Measurements from ENCODE around the gene WNK1.

The WNK1 gene

DNA sequence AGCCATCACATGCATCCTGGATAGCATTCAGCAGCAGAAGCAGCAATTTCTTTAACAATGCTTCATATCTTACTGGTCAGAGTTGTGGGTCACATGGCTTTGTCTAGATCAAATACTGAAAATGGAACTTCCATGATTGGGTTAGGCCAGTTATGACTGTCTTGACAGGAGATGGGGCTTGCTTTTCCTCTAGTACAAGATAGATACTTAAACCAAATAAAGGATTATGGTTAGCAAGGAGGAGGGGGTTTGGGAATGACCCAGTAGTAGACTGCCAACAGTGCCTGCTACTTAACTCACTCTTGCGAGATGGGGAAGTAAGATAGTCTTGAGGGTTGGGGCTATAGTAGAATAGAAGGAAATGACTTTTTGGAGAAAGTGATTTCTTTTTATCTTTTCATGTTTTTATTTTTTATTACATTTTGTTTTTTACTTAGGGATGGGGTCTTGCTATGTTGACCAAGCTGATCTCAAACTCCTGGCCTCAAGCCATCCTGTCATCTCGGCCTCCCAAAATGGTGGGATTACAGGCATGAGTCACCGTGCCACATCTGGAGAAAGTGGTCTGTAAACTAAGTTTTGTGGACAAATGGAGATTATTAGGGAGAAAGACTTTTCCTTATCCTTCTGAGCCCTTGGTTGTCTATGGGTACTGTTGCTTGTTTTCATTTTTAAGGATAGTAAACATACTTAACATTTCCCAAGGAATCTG, 37.6 kb downstream of the WNK1 start:
- TF ChIP-seq, protein P1, sequence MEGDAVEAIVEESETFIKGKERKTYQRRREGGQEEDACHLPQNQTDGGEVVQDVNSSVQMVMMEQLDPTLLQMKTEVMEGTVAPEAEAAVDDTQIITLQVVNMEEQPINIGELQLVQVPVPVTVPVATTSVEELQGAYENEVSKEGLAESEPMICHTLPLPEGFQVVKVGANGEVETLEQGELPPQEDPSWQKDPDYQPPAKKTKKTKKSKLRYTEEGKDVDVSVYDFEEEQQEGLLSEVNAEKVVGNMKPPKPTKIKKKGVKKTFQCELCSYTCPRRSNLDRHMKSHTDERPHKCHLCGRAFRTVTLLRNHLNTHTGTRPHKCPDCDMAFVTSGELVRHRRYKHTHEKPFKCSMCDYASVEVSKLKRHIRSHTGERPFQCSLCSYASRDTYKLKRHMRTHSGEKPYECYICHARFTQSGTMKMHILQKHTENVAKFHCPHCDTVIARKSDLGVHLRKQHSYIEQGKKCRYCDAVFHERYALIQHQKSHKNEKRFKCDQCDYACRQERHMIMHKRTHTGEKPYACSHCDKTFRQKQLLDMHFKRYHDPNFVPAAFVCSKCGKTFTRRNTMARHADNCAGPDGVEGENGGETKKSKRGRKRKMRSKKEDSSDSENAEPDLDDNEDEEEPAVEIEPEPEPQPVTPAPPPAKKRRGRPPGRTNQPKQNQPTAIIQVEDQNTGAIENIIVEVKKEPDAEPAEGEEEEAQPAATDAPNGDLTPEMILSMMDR (IDR thresholded peaks at IDR 0.05; ENCODE audit: unreplicated experiment in 3 of 3): no peak
- Mint-ChIP-seq H3K36me3 (ENCODE audit: low read depth) (peaks cover 3% of the 10 kb centered on the region), H3K9me3 (no peaks in the 10 kb centered on the region), H3K27me3 (ENCODE audit: low read depth) (no peaks in the 10 kb centered on the region), H3K4me1 (peaks cover 13% of the 10 kb centered on the region), H3K27ac (no peak overlapping the region), H3K4me3 (no peak overlapping the region)

GRCh38 chr12:790608-791007, 38.2 kb downstream of the WNK1 start:
- peaks cover 3% of the 10 kb centered on the region for H3K27me3 Mint-ChIP-seq (ENCODE audit: low read depth)

DNA sequence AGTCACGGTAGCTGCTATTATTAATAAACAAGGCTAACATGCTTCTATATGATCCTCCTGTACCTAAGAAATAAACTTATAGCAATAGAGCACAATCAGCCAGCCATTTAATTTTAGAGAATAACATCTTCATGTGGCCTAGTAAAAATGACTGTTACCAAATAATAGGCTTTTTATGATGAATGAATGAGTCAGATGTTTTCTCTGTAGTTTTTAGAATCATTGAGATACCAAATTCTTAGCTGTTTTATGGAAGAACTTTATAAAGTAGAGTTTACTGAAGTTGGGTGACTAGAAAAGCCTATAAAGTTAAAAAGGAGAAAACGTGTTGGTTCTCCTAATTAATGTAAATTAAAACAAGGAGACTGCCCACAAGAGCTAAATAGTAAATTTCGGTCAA, 40.7 kb downstream of the WNK1 start:
- no peaks in the 10 kb centered on the region for H3K9me3 Mint-ChIP-seq

More at GRCh38 chr12:790608-791007, 38.2 kb downstream of the WNK1 start:
- H3K9me3 Mint-ChIP-seq: no peaks in the 10 kb centered on the region
- peaks cover 19% of the 10 kb centered on the region for H3K4me1 Mint-ChIP-seq
- peak overlapping the region in 1 of 3 experiments; percentile 2 for H3K27ac Mint-ChIP-seq
- TF ChIP-seq, protein P1 (IDR thresholded peaks at IDR 0.05; ENCODE audit: unreplicated experiment in 3 of 3): no peak
- no peak overlapping the region for H3K4me3 Mint-ChIP-seq
- peaks cover 3% of the 10 kb centered on the region for H3K36me3 Mint-ChIP-seq (ENCODE audit: low read depth)

DNA sequence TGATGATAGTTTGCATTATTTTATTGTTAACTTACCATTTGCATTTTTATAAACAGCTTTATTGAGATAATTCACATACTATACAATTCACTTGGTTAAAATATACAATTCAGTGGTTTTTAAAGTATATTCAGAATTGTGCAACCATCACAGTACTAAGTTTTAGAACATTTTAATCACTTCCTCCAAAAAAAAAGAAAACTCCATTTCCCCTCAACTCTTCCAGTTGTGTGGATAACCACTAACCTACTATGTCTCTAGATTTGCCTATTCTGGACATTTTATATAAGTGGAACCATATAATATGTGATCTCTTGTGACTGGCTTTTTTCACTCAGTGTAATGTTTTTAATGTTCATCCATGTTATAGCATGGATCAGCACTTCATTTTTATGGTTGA, 41.3 kb downstream of the WNK1 start:
- peaks cover 3% of the 10 kb centered on the region for H3K36me3 Mint-ChIP-seq (ENCODE audit: low read depth)
- H3K9me3 Mint-ChIP-seq: no peaks in the 10 kb centered on the region
- H3K27ac Mint-ChIP-seq: no peak overlapping the region
- peaks cover 22% of the 10 kb centered on the region for H3K4me1 Mint-ChIP-seq
- TF ChIP-seq, protein P1 (IDR thresholded peaks at IDR 0.05; ENCODE audit: unreplicated experiment in 3 of 3): no peak
- H3K27me3 Mint-ChIP-seq (ENCODE audit: low read depth): peaks cover 3% of the 10 kb centered on the region
- H3K4me3 Mint-ChIP-seq: no peak overlapping the region

More for the DNA sequence above, 40.7 kb downstream of the WNK1 start:
- no peak overlapping the region for H3K27ac Mint-ChIP-seq
- H3K4me3 Mint-ChIP-seq: no peak overlapping the region
- H3K4me1 Mint-ChIP-seq: peaks cover 23% of the 10 kb centered on the region
- TF ChIP-seq, protein P1 (IDR thresholded peaks at IDR 0.05; ENCODE audit: unreplicated experiment in 3 of 3): no peak
- H3K36me3 Mint-ChIP-seq (ENCODE audit: low read depth): peaks cover 3% of the 10 kb centered on the region
- H3K27me3 Mint-ChIP-seq (ENCODE audit: low read depth): peaks cover 3% of the 10 kb centered on the region

GRCh38 chr12:795305-795704, 42.9 kb downstream of the WNK1 start:
- TF ChIP-seq, protein P1 (IDR thresholded peaks at IDR 0.05; ENCODE audit: unreplicated experiment in 3 of 3): no peak
- Mint-ChIP-seq H3K4me3 (no peak overlapping the region), H3K4me1 (peaks cover 17% of the 10 kb centered on the region), H3K27ac (no peak overlapping the region), H3K27me3 (ENCODE audit: low read depth) (peaks cover 3% of the 10 kb centered on the region), H3K9me3 (no peaks in the 10 kb centered on the region), H3K36me3 (ENCODE audit: low read depth) (peaks cover 3% of the 10 kb centered on the region)

- TF ChIP-seq, protein P1 (IDR thresholded peaks at IDR 0.05; ENCODE audit: unreplicated experiment in 3 of 3): no peak
Measured at GRCh38 chr12:800401-800800, 48.0 kb downstream of the WNK1 start.

More at GRCh38 chr12:800401-800800, 48.0 kb downstream of the WNK1 start:
- H3K36me3 Mint-ChIP-seq (ENCODE audit: low read depth): no peaks in the 10 kb centered on the region
- no peaks in the 10 kb centered on the region for H3K9me3 Mint-ChIP-seq
- H3K4me1 Mint-ChIP-seq: peaks cover 17% of the 10 kb centered on the region
- H3K27me3 Mint-ChIP-seq (ENCODE audit: low read depth): peaks cover 5% of the 10 kb centered on the region
- H3K27ac Mint-ChIP-seq: no peak overlapping the region
- no peak overlapping the region for H3K4me3 Mint-ChIP-seq
